ENCODE data around the gene CYP3A7. TPM values are rescaled to one million over a fixed set of nuclear protein-coding genes. Genes with fewer than 3 reads are reported as not detected.
A peak's percentile ranks its signal among the peaks of the same experiment; 100 is the strongest.
"Not testable (repeated sequence)": the region's sequence is repeated elsewhere in the genome, so short reads cannot be mapped to it uniquely, and the experiment has no call there.

Gene CYP3A7
- total and polyA plus RNA-seq, 9 of the 15 experiments (the other 6 are each of a cell fraction or from before 2014, with no cell fraction given) = 0.20 TPM; not detected in 8

DNA sequence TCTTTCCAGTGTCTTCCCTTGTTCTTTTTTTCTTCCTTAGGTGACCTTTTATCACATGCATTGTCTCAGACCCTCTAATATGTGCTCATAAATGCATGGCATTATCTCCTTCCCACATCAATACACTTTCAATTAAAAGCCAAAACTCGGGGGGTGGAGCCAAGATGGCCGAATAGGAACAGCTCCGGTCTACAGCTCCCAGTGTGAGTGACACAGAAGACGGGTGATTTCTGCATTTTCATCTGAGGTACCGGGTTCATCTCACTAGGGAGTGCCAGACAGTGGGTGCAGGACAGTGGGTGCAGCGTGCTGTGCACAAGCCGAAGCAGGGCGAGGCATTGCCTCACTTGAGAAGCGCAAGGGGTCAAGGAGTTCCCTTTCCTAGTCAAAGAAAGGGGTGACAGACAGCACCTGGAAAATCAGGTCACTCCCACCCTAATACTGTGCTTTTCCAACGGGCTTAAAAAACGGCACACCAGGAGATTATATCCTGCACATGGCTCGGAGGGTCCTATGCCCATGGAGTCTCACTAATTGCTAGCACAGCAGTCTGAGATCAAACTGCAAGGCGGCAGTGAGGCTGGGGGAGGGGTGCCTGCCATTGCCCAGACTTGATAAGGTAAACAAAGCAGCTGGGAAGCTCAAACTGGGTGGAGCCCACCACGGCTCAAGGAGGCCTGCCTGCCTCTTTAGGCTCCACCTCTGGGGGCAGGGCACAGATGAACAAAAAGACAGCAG, 49.0 kb downstream of the CYP3A7 start (continued):
- TF ChIP-seq PBX2 (CRISPR knock-in tag; IDR thresholded peaks at IDR 0.05; ENCODE audit: low read depth) = not testable (repeated sequence)
- peak; percentile 41 for TF ChIP-seq PBX2 (tag; conservative IDR thresholded peaks at IDR 0.05; ENCODE audit: low read depth)
- TF ChIP-seq ZNF316 (IDR thresholded peaks at IDR 0.05) = peak; percentile 53
- peak; percentile 58; the same call in 1 of the 2 replicates for TF ChIP-seq ZNF592 (IDR thresholded peaks at IDR 0.05)
- TF ChIP-seq, protein P1, sequence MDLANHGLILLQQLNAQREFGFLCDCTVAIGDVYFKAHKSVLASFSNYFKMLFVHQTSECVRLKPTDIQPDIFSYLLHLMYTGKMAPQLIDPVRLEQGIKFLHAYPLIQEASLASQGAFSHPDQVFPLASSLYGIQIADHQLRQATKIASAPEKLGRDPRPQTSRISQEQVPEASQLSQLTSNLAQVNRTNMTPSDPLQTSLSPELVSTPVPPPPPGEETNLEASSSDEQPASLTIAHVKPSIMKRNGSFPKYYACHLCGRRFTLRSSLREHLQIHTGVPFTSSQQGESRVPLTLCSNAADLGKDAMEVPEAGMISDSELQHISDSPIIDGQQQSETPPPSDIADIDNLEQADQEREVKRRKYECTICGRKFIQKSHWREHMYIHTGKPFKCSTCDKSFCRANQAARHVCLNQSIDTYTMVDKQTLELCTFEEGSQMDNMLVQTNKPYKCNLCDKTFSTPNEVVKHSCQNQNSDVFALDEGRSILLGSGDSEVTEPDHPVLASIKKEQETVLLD (IDR thresholded peaks at IDR 0.05) = peak; percentile 39; the same call in 1 of the 2 replicates
- peak; percentile 67 for TF ChIP-seq TCF3 (CRISPR knock-in tag; IDR thresholded peaks at IDR 0.05)
- 0 out of 2 replicates have a peak, but pooled peaks have one; percentile 15 for TF ChIP-seq MBD2 (IDR thresholded peaks at IDR 0.05; ENCODE audit: borderline replicate concordance, low read depth)
- TF ChIP-seq ATF7 (IDR thresholded peaks at IDR 0.05) = peak; percentile 45; the same call in 1 of the 2 replicates
- peak; percentile 91 for TF ChIP-seq LEF1 (IDR thresholded peaks at IDR 0.05)
- TF ChIP-seq DACH1 (IDR thresholded peaks at IDR 0.05; ENCODE audit: partially characterized antibody) = peak; percentile 67
- 0 out of 2 replicates have a peak, but pooled peaks have one; percentile 34 for TF ChIP-seq MAFG (tag; conservative IDR thresholded peaks at IDR 0.05)
- TF ChIP-seq RNF2 (IDR thresholded peaks at IDR 0.05) = peak; percentile 44; the same call in 1 of the 2 replicates
- 0 out of 4 replicates have a peak, but pooled peaks of 1 of the 2 experiments have one; percentile 45 for TF ChIP-seq TBL1XR1 (IDR thresholded peaks at IDR 0.05; ENCODE audit: low read length in 2 of 2)
